ENCODE measurements around the gene SERP2. TPM values are rescaled to one million over a fixed set of nuclear protein-coding genes. Genes with fewer than 3 reads are reported as not detected.

SERP2 gene
- total RNA-seq, 2 experiments from 2014 or later, result not detected

- no peaks in the 10 kb centered on the region for H3K36me3 Mint-ChIP-seq
- H3K27me3 Mint-ChIP-seq, result peaks cover 4% of the 10 kb centered on the region
- POLR2A ChIA-PET, result no interaction called here
- intact Hi-C loops (cut with micrococcal nuclease), result no loop called here
- no peaks in the 10 kb centered on the region for H3K4me1 Mint-ChIP-seq (ENCODE audit: low read depth)
- CTCF ChIA-PET, result no interaction called here
- H3K27ac Mint-ChIP-seq, result no peak overlapping the region
- no peak overlapping the region for H3K4me3 Mint-ChIP-seq
- no peaks in the 10 kb centered on the region for H3K9me3 Mint-ChIP-seq
- no peak for DNase-seq
These were observed 10.3 kb downstream of the SERP2 start for GRCh38 chr13:44383945-44384344.

GRCh38 chr13:44384778-44385177 lies 11.2 kb downstream of the SERP2 start:
- no peaks in the 10 kb centered on the region for H3K36me3 Mint-ChIP-seq
- H3K27me3 Mint-ChIP-seq, result peaks cover 4% of the 10 kb centered on the region
- CTCF ChIA-PET, result no interaction called here
- H3K27ac Mint-ChIP-seq, result no peak overlapping the region
- DNase-seq, result no peak
- POLR2A ChIA-PET, result no interaction called here
- H3K4me1 Mint-ChIP-seq (ENCODE audit: low read depth), result no peaks in the 10 kb centered on the region
- H3K9me3 Mint-ChIP-seq, result no peaks in the 10 kb centered on the region
- intact Hi-C loops (cut with micrococcal nuclease), result no loop called here
- no peak overlapping the region for H3K4me3 Mint-ChIP-seq

GRCh38 chr13:44385401-44385800 lies 11.8 kb downstream of the SERP2 start:
- H3K9me3 Mint-ChIP-seq, result no peaks in the 10 kb centered on the region
- peaks cover 4% of the 10 kb centered on the region for H3K27me3 Mint-ChIP-seq
- DNase-seq, result no peak
- H3K36me3 Mint-ChIP-seq, result no peaks in the 10 kb centered on the region
- H3K4me1 Mint-ChIP-seq (ENCODE audit: low read depth), result no peaks in the 10 kb centered on the region
- POLR2A ChIA-PET, result no interaction called here
- no peak overlapping the region for H3K4me3 Mint-ChIP-seq
- CTCF ChIA-PET, result no interaction called here
- no peak overlapping the region for H3K27ac Mint-ChIP-seq
- intact Hi-C loops (cut with micrococcal nuclease), result no loop called here

- Mint-ChIP-seq H3K9me3 (no peaks in the 10 kb centered on the region), H3K27ac (no peak overlapping the region), H3K36me3 (no peaks in the 10 kb centered on the region), H3K4me3 (no peak overlapping the region), H3K4me1 (ENCODE audit: low read depth) (no peaks in the 10 kb centered on the region), H3K27me3 (peaks cover 4% of the 10 kb centered on the region)
- CTCF ChIA-PET, result no interaction called here
- no peak for DNase-seq
- intact Hi-C loops (cut with micrococcal nuclease), result no loop called here
- POLR2A ChIA-PET, result no interaction called here
These were observed 12.2 kb downstream of the SERP2 start for GRCh38 chr13:44385847-44386246.

- intact Hi-C loops (cut with micrococcal nuclease), result no loop called here
- CTCF ChIA-PET, result no interaction called here
- no peak overlapping the region for H3K27ac Mint-ChIP-seq
- no peaks in the 10 kb centered on the region for H3K27me3 Mint-ChIP-seq
- POLR2A ChIA-PET, result no interaction called here
- H3K36me3 Mint-ChIP-seq, result no peaks in the 10 kb centered on the region
- DNase-seq, result no peak
- no peaks in the 10 kb centered on the region for H3K4me1 Mint-ChIP-seq (ENCODE audit: low read depth)
- H3K4me3 Mint-ChIP-seq, result no peak overlapping the region
- H3K9me3 Mint-ChIP-seq, result no peaks in the 10 kb centered on the region
These were observed 13.4 kb downstream of the SERP2 start for GRCh38 chr13:44386913-44387556.

GRCh38 chr13:44388427-44389059 lies 14.9 kb downstream of the SERP2 start:
- H3K27me3 Mint-ChIP-seq, result peaks cover 9% of the 10 kb centered on the region
- H3K27ac Mint-ChIP-seq, result no peak overlapping the region
- ChIA-PET CTCF (no interaction called here), POLR2A (no interaction called here)
- intact Hi-C loops (cut with micrococcal nuclease), result no loop called here
- no peaks in the 10 kb centered on the region for H3K9me3 Mint-ChIP-seq
- H3K36me3 Mint-ChIP-seq, result no peaks in the 10 kb centered on the region
- no peaks in the 10 kb centered on the region for H3K4me1 Mint-ChIP-seq (ENCODE audit: low read depth)
- no peak for DNase-seq
- no peak overlapping the region for H3K4me3 Mint-ChIP-seq

- intact Hi-C loops (cut with micrococcal nuclease), result no loop called here
- POLR2A ChIA-PET, result no interaction called here
- H3K4me3 Mint-ChIP-seq, result no peak overlapping the region
- CTCF ChIA-PET, result no interaction called here
- no peak overlapping the region for H3K27ac Mint-ChIP-seq
- peaks cover 9% of the 10 kb centered on the region for H3K27me3 Mint-ChIP-seq
- DNase-seq, result no peak
- no peaks in the 10 kb centered on the region for H3K36me3 Mint-ChIP-seq
- H3K9me3 Mint-ChIP-seq, result no peaks in the 10 kb centered on the region
- H3K4me1 Mint-ChIP-seq (ENCODE audit: low read depth), result no peaks in the 10 kb centered on the region
These were observed 15.5 kb downstream of the SERP2 start for GRCh38 chr13:44389060-44389666.

- Mint-ChIP-seq H3K4me1 (ENCODE audit: low read depth) (no peaks in the 10 kb centered on the region), H3K4me3 (no peak overlapping the region), H3K27ac (no peak overlapping the region), H3K27me3 (peaks cover 9% of the 10 kb centered on the region), H3K36me3 (no peaks in the 10 kb centered on the region), H3K9me3 (no peaks in the 10 kb centered on the region)
- intact Hi-C loops (cut with micrococcal nuclease), result no loop called here
- POLR2A ChIA-PET, result no interaction called here
- CTCF ChIA-PET, result no interaction called here
- DNase-seq, result no peak
These were observed 16.3 kb downstream of the SERP2 start for GRCh38 chr13:44389876-44390275.

GRCh38 chr13:44393391-44393790 lies 19.8 kb downstream of the SERP2 start:
- Mint-ChIP-seq H3K9me3 (no peaks in the 10 kb centered on the region), H3K27ac (no peak overlapping the region), H3K27me3 (peaks cover 11% of the 10 kb centered on the region), H3K4me3 (no peak overlapping the region), H3K4me1 (ENCODE audit: low read depth) (no peaks in the 10 kb centered on the region), H3K36me3 (no peaks in the 10 kb centered on the region)
- POLR2A ChIA-PET, result no interaction called here
- CTCF ChIA-PET, result interaction anchor here (0.6 kb wide), 1 partner anchor 65 kb away, joined by 3 read pairs; no protein-coding TSS in a partner anchor
- intact Hi-C loops (cut with micrococcal nuclease), result no loop called here
- no peak for DNase-seq

- intact Hi-C loops (cut with micrococcal nuclease), result no loop called here
- H3K36me3 Mint-ChIP-seq, result no peaks in the 10 kb centered on the region
- H3K9me3 Mint-ChIP-seq, result no peaks in the 10 kb centered on the region
- H3K4me3 Mint-ChIP-seq, result no peak overlapping the region
- no peaks in the 10 kb centered on the region for H3K4me1 Mint-ChIP-seq (ENCODE audit: low read depth)
- CTCF ChIA-PET, result interaction anchor here (0.6 kb wide), 1 partner anchor 109 kb away, joined by 3 read pairs; no protein-coding TSS in a partner anchor
- no peak overlapping the region for H3K27ac Mint-ChIP-seq
- POLR2A ChIA-PET, result no interaction called here
- H3K27me3 Mint-ChIP-seq, result peaks cover 13% of the 10 kb centered on the region
- DNase-seq, result no peak
These were observed 21.0 kb downstream of the SERP2 start for GRCh38 chr13:44394658-44395057.

GRCh38 chr13:44395976-44396694 lies 22.5 kb downstream of the SERP2 start:
- Mint-ChIP-seq H3K27ac (no peak overlapping the region), H3K9me3 (no peaks in the 10 kb centered on the region), H3K4me1 (ENCODE audit: low read depth) (no peaks in the 10 kb centered on the region), H3K4me3 (no peak overlapping the region), H3K27me3 (peaks cover 13% of the 10 kb centered on the region), H3K36me3 (no peaks in the 10 kb centered on the region)
- ChIA-PET POLR2A (no interaction called here), CTCF (interaction anchor here (0.5 to 0.7 kb wide), 2 partner anchors 189 to 696 kb away, joined by 4 read pairs; no protein-coding TSS in a partner anchor)
- no peak for DNase-seq
- intact Hi-C loops (cut with micrococcal nuclease), result no loop called here

- Mint-ChIP-seq H3K4me1 (ENCODE audit: low read depth) (no peaks in the 10 kb centered on the region), H3K36me3 (no peaks in the 10 kb centered on the region), H3K4me3 (no peak overlapping the region), H3K27me3 (peaks cover 13% of the 10 kb centered on the region), H3K9me3 (no peaks in the 10 kb centered on the region), H3K27ac (no peak overlapping the region)
- ChIA-PET POLR2A (no interaction called here), CTCF (no interaction called here)
- intact Hi-C loops (cut with micrococcal nuclease), result no loop called here
- no peak for DNase-seq
These were observed 23.3 kb downstream of the SERP2 start for GRCh38 chr13:44396701-44397580.

Data from activated CD4-positive, alpha-beta memory T cell treated with anti-CD3 and anti-CD28 coated beads for 36 hours (primary cell).